GM18499 (cell line): Measurements from ENCODE around the gene FAM20C.
"Not testable (repeated sequence)": the region's sequence is repeated elsewhere in the genome, so short reads cannot be mapped to it uniquely, and the experiment has no call there.

Experiments used
- ATAC-seq: cut with Tn5 transposase; IDR thresholded peaks from one replicate; pipeline ENCODE4 v1.9.1; 2021; ENCODE audit warnings: moderate number of reproducible peaks; ENCODE audit not compliant: insufficient read depth, unreplicated experiment

The FAM20C gene

GRCh38 chr7:284762-285722 is 92.7 kb downstream of the FAM20C start:
- ATAC-seq = no peak

DNA sequence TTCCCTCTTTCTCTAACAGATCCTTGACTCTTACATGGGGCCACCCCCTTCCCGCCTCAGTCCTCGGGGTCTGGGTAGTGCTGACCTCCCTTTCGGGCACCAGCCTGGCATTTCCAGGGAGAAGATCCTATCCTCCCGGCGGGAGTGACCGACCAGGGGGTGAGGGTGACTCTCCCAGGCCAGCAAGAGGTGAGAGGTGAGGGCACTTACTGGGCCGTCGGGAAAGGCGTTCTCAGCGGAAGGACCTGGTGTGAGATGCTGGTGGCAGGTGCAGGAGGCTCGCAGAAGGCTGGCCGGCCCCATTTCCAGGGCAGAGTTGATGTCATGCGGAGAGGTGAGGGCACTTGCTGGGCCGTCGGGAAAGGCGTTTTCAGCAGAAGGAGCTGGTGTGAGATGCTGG is 93.4 kb downstream of the FAM20C start:
- ATAC-seq = no peak

GRCh38 chr7:286266-286665 is 93.9 kb downstream of the FAM20C start:
- ATAC-seq = no peak

DNA sequence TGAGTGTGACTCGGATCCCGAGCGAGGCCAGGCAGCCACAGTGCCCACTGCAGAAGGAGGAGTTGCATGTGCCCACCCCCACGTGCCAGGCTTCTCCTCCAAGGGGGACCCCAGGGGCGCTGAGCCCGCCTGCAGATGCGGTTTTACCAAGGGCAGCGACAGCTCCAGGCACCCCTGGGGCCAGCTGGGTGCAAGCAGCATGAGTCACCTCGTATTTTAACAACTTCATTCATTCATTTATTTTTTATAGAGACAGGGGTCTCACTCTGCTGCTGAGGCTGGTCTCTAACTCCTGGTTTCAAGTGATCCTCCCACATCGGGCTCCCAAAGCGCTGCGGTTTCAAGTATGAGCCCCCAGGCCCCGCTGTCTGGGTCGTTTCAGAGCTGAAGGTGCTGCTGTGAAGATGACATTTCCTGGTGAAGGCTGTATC is 96.3 kb downstream of the FAM20C start:
- no peak for ATAC-seq

DNA sequence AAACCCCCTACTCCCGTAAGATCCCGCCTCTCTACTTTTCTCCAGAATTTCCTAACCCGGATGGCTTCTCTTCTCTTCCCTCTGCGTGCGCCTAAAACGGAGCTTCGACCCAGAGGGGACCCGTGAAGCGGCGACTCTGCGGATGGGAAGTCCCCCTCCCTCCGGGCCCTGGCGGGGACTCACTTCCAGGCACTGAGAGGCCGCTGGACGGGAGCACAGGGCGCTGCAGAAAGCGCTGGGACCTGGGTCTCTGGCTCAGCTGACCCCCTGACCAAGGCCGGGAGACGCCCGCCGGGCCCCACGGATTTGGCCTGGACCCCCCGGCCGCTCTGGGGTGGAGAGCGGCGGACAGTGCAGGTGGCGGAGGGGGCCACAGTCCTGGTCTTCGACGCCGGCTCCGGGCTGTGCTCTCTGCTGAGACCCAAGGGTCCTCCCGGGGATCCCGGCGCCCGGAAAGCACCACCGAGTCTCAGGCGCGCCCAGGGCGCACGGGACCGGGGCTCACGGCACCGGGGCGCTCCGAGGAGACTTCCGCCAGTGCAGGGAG is 96.9 kb downstream of the FAM20C start:
- no peak for ATAC-seq

- no peak for ATAC-seq
Observed at GRCh38 chr7:289756-290553, 97.6 kb downstream of the FAM20C start, which contains the start of gene FOXL3. FOXL3 (plus strand) TSS chr7:290170; CDS start chr7:290170, 0 bp downstream.

- no peak for ATAC-seq
Observed at GRCh38 chr7:290554-291372, 98.4 kb downstream of the FAM20C start.

DNA sequence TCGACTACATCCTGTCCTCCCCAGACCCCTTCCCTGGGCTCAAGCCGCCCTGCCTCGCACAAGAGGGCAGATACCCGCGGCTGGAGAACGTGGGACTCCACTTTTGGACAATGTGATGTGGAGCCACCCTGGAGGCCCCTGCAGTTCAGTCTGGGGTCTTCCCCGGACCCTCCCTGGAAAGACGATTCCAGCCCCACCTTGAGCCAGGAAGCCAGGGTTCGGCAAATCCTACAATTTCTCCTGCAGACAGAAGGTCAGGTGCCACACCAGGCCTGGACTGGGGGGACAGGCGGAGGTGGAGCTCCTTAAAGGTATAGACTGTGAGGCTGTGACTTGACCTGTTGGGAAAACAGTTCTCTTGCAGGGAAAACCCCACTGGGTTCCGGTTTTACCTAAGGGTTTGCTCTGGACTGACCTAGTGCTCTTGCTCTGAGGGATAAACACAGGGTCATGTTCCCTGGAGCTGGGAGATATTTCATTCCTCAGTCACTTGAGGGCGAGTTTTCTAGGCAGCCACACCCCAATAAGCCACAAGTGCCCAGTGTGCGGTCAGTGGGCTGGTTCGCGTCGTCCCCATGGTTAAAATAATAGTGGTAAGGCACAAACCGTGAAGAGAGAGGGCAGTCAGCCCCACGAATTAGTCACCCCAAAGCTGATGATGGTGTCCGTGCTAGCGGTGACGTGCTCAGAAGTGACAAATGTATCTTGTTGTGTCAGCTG is 99.2 kb downstream of the FAM20C start:
- no peak for ATAC-seq

DNA sequence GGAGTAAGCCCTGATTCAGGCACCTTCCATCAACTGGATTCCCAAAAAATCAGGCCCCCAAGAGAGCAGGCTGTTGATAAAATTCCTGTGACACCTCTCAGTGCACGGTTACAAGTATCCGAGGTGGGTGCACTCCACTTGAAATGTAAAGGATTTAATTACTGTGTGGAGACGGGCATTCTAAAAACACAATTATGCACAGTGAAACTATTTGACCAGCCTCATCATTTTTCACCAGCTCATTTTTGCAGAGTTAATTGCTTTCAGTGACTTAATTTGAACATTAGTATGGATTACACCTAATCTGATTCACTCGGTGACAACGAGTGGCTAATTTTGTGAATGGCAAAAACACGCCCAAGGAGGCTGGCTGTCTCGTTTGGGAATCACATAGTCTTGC is 99.9 kb downstream of the FAM20C start:
- no peak for ATAC-seq

DNA sequence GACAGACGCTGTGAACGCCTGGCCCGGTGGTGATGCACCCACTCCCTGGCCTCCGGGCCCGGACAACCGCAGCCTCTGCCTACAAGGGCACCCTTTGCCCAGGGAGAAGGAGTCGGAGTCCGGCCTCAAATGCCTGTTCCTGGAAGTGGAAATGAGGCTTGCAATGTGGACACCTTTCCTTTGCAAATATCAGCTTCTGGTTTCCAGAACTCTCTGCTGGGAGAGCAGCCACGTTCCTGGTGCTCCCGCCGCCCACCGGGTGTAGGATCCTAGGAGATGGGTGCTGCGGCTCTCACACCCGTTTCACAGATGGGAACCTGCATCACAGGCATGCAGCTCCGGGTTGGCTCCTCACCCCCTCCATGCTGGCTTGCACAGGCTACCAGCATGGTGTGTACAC is 100.5 kb downstream of the FAM20C start:
- no peak for ATAC-seq

GRCh38 chr7:293681-294439 is 101.5 kb downstream of the FAM20C start:
- ATAC-seq = no peak

- no peak for ATAC-seq
Observed at GRCh38 chr7:294440-295154, 102.2 kb downstream of the FAM20C start.

DNA sequence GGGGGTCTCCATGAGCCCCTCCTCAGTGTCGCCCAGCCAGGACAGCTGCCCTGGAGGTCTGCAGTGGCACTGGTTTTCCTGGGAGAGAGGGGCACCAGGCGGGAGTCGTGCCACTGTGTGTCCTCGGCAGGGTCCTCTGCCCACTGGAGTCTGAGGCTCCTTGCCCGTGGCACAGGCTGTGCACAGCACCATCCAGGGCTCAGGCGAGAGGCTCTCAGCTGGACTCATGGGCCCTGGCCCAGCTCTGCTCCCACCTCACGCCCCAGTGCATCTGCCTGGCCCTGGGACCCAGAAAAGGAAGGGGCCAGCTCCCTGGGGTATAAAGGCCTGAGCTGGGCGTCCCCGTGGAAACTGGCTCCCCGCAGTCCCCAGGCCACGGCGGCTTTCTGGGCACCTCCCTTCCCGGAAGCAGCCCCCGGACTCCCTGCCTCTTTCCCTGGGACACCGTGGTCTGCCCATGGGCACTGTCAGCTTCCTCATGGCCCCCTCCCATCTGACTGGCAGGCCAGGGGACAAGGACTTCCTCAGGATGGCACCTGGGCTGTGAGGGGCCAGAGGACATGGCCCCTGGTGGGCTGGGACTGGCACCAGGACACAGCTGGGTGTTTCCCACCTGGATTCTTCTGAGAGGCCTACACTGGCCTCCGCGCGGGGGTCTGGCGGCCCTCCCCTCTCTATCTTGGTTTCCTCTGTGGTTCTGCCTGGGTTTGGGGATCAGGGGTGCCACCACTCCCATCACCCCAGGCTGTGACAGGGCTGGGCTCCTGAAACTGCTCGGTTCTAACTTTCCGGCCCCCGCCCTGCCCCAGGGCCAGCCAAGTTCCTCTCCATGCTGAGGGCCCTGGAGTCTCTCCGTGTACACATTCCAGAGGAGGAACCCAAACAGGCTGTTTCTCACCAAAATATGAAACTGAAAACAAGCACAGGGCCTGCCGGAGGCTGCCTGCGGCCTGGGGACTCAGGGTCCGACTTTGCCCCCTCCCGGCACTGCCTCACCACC is 103.1 kb downstream of the FAM20C start:
- ATAC-seq = no peak

DNA sequence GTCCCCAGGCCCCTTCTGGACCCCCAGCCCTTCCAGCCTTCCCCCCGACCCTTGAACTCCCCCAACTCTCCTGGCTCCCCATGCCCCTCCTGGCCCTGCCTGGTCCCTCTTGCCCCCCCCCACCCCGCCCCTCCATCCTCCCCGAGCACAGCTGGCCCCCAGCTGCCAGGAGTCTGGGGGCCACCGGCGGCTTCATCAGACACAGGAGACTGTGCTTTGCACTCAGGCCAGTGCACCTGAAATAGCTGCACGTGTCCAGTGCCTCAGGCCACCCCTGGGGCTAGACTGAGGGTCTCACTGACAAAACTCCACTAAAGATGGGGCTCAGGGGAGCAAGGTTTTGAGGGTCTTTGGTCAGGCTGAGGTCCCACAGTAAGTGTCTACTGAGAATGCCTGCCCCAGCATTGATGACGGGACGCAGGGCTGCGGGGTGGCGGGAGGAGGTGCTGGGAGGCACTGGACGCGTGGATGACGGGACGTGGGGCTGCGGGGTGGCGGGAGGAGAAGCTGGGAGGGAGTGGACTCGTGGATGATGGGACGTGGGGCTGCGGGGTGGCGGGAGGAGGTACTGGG is 104.1 kb downstream of the FAM20C start:
- ATAC-seq = no peak

DNA sequence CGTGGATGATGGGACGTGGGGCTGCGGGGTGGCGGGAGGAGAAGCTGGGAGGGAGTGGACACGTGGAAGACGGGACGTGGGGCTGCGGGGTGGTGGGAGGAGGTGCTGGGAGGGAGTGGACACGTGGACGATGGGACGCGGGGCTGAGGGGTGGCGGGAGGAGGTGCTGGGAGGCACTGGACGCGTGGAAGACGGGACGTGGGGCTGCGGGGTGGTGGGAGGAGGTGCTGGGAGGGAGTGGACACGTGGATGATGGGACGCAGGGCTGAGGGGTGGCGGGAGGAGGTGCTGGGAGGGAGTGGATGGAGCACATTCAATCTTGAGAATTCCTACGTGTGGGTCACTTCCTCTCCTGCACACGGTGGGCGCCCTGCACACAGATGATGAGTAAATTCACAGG is 104.8 kb downstream of the FAM20C start:
- ATAC-seq = not testable (repeated sequence)

DNA sequence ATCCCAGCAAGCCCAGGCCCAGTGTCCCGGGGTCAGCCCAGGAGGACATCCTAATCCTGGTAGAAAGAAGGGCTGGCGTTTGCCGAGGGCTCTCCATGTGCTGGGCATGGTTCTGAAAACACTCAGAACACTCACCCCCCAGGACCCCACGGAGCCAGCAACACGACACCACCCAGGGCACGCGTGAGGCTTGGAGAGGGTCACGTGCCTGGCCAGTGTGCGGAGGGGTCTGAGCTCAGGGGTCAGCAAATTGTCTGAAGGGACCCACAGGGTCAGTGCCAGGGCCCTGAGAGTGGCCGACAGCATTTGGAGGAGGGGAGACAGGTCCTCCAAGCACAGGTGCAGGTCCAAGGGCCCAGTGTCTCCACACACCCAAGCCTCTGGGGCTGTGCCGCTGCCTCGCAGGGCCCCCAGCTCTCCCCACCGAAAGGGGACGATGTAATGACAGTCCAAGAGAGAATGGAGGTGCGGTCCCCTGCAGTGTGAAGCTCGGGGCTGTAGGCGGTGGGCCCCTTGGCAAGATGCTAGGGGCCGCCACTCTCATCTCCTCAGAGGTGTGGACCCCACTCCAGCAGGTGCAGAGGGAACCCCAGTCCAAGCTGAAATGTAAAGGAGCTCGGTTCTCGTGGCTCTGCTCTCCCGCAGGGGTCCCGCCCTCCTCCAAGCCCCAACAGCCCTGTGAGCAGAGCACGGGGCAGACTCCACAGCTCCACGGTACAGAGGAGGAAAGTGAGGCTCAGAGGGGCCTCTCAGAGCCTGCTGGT is 105.4 kb downstream of the FAM20C start:
- ATAC-seq = no peak
